MM.1S (cell line): Measurements from ENCODE around the gene VSNL1.

ENCODE experiments used
- DNase-seq: peaks from one replicate; pipeline ENCODE4 v3.0.0-alpha.2; 2015
- H2AFZ ChIP-seq: fragments of 300-600 bp; sonication (generic); 2 replicates; pipeline ENCODE4 v1.6.0; 2016; ENCODE audit warnings: antibody characterized with exemption, low read length
- H3F3A ChIP-seq: fragments of 300-600 bp; sonication (generic); 2 replicates; pipeline ENCODE4 v1.6.1; 2016; ENCODE audit warnings: mild to moderate bottlenecking, antibody characterized with exemption, low read length, moderate library complexity, mixed read lengths; ENCODE audit not compliant: insufficient read depth
- H3K27ac ChIP-seq: fragments of 300-600 bp; sonication (generic); 2 replicates; pipeline ENCODE4 v1.5.1; 2016; ENCODE audit warnings: mild to moderate bottlenecking, low read length
- H3K27me3 ChIP-seq: fragments of 300-600 bp; sonication (generic); replicated peaks from 2 replicates; pipeline ENCODE4 v1.6.0; 2016; ENCODE audit warnings: low read length; ENCODE audit not compliant: insufficient read depth
- H3K36me3 ChIP-seq: fragments of 300-600 bp; sonication (generic); replicated peaks from 2 replicates; pipeline ENCODE4 v1.6.1; 2016; ENCODE audit warnings: mild to moderate bottlenecking, low read length, mixed read lengths; ENCODE audit not compliant: insufficient read depth
- H3K4me1 ChIP-seq: fragments of 300-600 bp; sonication (generic); 2 replicates; pipeline ENCODE4 v1.6.1; 2016; ENCODE audit warnings: low read length, mixed read lengths
- H3K4me2 ChIP-seq: fragments of 300-600 bp; sonication (generic); 2 replicates; pipeline ENCODE4 v1.6.0; 2016; ENCODE audit warnings: low read depth, low read length
- H3K4me3 ChIP-seq: fragments of 300-600 bp; sonication (generic); 2 replicates; pipeline ENCODE4 v1.5.1; 2016; ENCODE audit warnings: low read length, mixed read lengths
- H3K79me2 ChIP-seq: fragments of 300-600 bp; sonication (generic); 2 replicates; pipeline ENCODE4 v1.6.1; 2016; ENCODE audit warnings: mixed run types, low read length, mixed read lengths
- H3K9ac ChIP-seq: fragments of 300-600 bp; sonication (generic); 2 replicates; pipeline ENCODE4 v1.6.1; 2016; ENCODE audit warnings: low read length, mixed read lengths
- H3K9me2 ChIP-seq: fragments of 300-600 bp; sonication (generic); replicated peaks from 2 replicates; pipeline ENCODE4 v1.6.1; 2016; ENCODE audit warnings: mild to moderate bottlenecking, low read length, mixed read lengths; ENCODE audit not compliant: insufficient read depth
- H3K9me3 ChIP-seq: fragments of 300-600 bp; sonication (generic); replicated peaks from 2 replicates; pipeline ENCODE4 v1.6.1; 2016; ENCODE audit warnings: mild to moderate bottlenecking, low read length, mixed read lengths; ENCODE audit not compliant: insufficient read depth
- H4K20me1 ChIP-seq: fragments of 300-600 bp; sonication (generic); 2 replicates; pipeline ENCODE4 v1.6.1; 2016; ENCODE audit warnings: mild to moderate bottlenecking, low read length, moderate library complexity, mixed read lengths; ENCODE audit not compliant: insufficient read depth
- EZH2 ChIP-seq: fragments of 300-600 bp; sonication (generic); optimal IDR thresholded peaks from 2 replicates; pipeline ENCODE3; 2017; ENCODE audit warnings: low read depth, mild to moderate bottlenecking, antibody characterized with exemption, low read length, mixed read lengths
- EZH2phosphoT487 ChIP-seq: fragments of 300-600 bp; sonication (generic); IDR thresholded peaks from 2 replicates; pipeline ENCODE4 v1.6.1; 2018; ENCODE audit warnings: antibody characterized with exemption, low read length
- TF ChIP-seq, protein P1 (sequence below): fragments of 300-600 bp; sonication (generic); IDR thresholded peaks from 2 replicates; pipeline ENCODE4 v1.5.1; 2016; ENCODE audit warnings: antibody characterized with exemption, low read length, mixed read lengths

Gene VSNL1

DNA sequence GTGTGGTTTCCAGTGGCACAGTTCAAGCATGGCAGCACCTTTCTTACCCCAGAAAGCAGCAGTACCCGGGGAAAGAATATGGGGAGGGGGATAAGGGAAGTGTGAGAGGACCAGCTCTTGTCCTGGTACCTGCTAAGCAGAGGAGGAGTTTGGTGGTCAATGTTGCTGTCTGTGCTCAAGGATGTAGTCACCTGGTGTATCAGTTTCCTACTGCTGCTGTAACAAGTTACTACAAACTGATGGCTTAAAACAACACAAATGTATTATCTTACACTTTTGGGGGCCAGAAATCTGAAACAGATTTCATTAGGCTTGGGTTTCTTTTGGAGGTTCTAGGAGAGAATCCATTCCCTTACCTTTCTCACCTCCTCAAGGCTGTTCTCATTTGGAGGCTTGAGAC is 77.5 kb downstream of the VSNL1 start:
- Histone ChIP-seq H4K20me1 (no peaks in the 10 kb centered on the region), H3K79me2 (no peaks in the 10 kb centered on the region), H3K4me3 (no peak overlapping the region), H3K9me2 (no peaks in the 10 kb centered on the region), H3F3A (no peaks in the 10 kb centered on the region), H3K9ac (no peak overlapping the region), H3K27me3 (no peaks in the 10 kb centered on the region), H3K36me3 (no peaks in the 10 kb centered on the region), H2AFZ (no peak overlapping the region), H3K4me1 (no peaks in the 10 kb centered on the region), H3K4me2 (no peak overlapping the region), H3K9me3 (no peaks in the 10 kb centered on the region), H3K27ac (no peak overlapping the region)
- TF ChIP-seq EZH2, result no peak
- TF ChIP-seq EZH2phosphoT487, result no peak
- TF ChIP-seq, protein P1, sequence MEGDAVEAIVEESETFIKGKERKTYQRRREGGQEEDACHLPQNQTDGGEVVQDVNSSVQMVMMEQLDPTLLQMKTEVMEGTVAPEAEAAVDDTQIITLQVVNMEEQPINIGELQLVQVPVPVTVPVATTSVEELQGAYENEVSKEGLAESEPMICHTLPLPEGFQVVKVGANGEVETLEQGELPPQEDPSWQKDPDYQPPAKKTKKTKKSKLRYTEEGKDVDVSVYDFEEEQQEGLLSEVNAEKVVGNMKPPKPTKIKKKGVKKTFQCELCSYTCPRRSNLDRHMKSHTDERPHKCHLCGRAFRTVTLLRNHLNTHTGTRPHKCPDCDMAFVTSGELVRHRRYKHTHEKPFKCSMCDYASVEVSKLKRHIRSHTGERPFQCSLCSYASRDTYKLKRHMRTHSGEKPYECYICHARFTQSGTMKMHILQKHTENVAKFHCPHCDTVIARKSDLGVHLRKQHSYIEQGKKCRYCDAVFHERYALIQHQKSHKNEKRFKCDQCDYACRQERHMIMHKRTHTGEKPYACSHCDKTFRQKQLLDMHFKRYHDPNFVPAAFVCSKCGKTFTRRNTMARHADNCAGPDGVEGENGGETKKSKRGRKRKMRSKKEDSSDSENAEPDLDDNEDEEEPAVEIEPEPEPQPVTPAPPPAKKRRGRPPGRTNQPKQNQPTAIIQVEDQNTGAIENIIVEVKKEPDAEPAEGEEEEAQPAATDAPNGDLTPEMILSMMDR, result no peak
- DNase-seq, result no peak

DNA sequence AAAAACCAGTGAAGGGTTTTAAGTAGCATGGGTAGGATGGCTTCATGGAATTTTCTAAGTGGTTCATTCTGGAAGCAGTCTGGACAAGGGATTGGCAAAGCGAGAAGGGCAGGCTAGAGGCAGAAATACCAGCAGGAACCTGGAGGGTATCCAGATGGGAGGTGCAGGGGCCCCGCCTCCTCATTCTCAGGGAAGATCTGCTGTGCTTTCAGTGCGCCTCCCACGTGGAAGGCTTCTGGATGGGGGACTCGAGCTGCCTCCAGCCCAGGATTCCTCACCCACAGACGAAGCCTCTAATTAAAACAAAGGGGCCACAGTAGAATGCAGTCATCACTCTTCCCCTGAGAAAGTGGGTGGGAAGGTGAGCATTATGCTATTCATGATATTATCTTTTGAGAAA is 79.8 kb downstream of the VSNL1 start:
- Histone ChIP-seq H3K4me1 (no peaks in the 10 kb centered on the region), H3K27ac (no peak overlapping the region), H2AFZ (no peak overlapping the region), H3K4me2 (no peak overlapping the region), H3F3A (no peaks in the 10 kb centered on the region), H3K4me3 (no peak overlapping the region), H3K27me3 (no peaks in the 10 kb centered on the region), H3K9me2 (no peaks in the 10 kb centered on the region), H3K9ac (no peak overlapping the region), H3K36me3 (no peaks in the 10 kb centered on the region), H3K9me3 (no peaks in the 10 kb centered on the region), H3K79me2 (no peaks in the 10 kb centered on the region), H4K20me1 (no peaks in the 10 kb centered on the region)
- no peak for DNase-seq
- TF ChIP-seq EZH2 (no peak), EZH2phosphoT487 (no peak)
- TF ChIP-seq, protein P1, result no peak

DNA sequence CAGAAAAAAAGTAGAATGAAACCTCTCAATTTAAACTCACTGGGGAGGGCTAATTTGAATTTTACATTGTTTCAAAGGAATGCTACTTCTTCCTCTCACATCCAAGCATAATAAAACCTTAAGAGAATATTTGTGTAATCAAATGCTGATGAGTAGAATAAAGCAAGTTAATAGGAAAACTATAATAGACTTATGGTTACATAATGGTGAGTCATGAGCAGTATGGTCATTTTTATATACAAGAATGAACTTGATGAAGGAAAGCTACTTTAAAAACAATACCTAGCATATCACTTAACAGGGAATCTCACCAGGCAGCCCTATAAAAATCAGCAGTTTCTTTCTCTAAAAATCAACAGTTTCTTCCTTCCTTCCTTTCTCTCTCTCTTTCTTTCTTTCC is 80.3 kb downstream of the VSNL1 start:
- no peak overlapping the region for H2AFZ ChIP-seq
- DNase-seq, result no peak
- no peak overlapping the region for H3K4me3 ChIP-seq
- no peak overlapping the region for H3K4me2 ChIP-seq
- no peaks in the 10 kb centered on the region for H3K27me3 ChIP-seq
- no peaks in the 10 kb centered on the region for H3K9me3 ChIP-seq
- no peaks in the 10 kb centered on the region for H3K36me3 ChIP-seq
- H3K9me2 ChIP-seq, result no peaks in the 10 kb centered on the region
- H3F3A ChIP-seq, result no peaks in the 10 kb centered on the region
- no peaks in the 10 kb centered on the region for H3K4me1 ChIP-seq
- H3K9ac ChIP-seq, result no peak overlapping the region
- H4K20me1 ChIP-seq, result no peaks in the 10 kb centered on the region
- H3K27ac ChIP-seq, result no peak overlapping the region
- no peaks in the 10 kb centered on the region for H3K79me2 ChIP-seq
- TF ChIP-seq EZH2phosphoT487, result no peak
- no peak for TF ChIP-seq EZH2
- TF ChIP-seq, protein P1, result no peak
